GM21360 (cell line): ENCODE data around the gene DZIP1.
A peak's percentile ranks its signal among the peaks of the same experiment; 100 is the strongest.

Source experiments
- ATAC-seq: cut with Tn5 transposase; IDR thresholded peaks from one replicate; pipeline ENCODE4 v1.9.1; 2021; ENCODE audit warnings: mild to moderate bottlenecking, moderate library complexity; ENCODE audit not compliant: unreplicated experiment

Gene DZIP1

DNA sequence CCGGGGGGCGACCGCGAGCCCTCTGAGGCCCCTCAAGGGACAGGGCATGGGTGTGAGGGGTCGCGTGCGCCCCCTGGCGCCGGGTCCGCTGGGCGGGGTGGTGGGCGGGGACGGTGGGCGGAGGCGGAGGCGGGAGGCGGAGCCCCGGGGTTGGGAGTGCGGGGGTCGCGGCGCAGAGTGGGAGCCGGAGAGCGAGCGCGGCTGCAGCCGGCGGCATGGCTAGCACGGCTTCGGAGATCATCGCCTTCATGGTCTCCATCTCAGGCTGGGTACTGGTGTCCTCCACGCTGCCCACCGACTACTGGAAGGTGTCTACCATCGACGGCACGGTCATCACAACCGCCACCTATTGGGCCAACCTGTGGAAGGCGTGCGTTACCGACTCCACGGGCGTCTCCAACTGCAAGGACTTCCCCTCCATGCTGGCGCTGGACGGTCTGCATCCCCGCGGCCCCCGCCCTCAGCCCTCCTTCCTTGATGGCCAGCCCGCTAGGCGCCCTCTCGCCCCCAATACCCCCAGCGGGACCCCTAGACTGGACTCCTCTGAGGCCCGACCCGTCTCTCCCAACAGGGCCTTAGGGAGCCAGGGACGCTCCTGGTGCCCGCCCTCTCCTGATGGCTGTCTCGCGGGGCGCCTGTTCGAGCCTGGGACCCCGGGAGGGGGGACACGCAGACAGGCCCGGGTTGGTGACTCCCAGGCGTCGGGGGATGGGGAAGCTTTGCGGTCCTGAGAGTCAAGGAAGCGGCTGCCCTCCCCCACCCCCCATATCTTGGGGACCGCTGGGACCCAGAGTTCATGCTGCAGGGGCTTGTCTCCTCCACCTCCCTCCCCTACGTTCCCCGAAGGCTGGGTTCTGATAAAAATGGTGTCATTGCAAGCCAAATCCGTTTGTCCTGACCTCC, 91.7 kb downstream of the DZIP1 start, which contains the start of gene CLDN10:
TSS of gene CLDN10 (plus strand) at position 182 of the 903 bp plus-strand sequence. CDS start at position 216, 34 bp downstream.
- no peak for ATAC-seq

DNA sequence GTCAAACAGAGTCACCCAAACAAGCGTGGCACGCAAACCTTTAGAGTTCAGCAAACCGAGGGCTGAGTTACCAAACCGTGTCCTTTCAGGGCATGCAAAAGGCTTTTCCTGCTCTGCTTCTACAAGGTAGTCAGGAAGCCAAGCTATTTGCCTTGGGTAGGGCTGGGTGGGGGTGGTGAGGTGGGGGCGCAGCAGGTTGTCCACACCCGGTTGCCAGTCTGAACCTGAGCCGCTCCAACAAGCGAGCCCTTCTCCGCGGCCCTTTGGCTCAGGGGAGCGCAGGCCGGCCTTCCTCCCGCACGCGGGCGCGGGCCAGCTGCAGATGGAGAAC, 92.3 kb downstream of the DZIP1 start:
- ATAC-seq: no peak

DNA sequence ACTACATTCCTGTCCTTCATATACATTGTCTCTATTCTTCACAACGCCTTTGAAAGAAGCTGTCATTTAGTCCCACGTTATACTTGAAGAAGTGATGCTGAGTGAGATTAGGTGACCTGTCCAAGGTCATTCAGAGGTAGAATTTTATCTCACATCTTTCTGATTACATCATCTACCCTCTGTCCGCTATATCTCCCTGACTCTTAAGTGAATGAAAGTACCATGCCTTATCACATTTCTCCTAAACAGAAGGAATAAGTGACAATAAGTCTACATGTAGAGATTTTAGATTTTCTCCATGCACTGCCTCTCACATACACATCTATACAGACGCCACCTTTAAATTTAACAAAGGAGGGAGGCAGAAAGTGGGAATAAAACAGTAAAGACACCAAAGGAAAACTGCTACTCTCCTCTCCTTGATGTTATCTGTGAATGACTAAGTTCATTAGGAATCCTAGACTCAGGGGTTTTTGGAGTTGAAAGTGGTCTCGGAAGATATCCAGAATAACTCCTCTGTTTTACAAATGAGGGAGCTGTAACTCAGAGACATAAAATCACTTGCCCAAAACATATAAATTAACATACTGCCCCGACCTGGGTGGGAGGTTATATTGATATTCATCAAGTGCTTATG, 96.9 kb downstream of the DZIP1 start:
- no peak for ATAC-seq

DNA sequence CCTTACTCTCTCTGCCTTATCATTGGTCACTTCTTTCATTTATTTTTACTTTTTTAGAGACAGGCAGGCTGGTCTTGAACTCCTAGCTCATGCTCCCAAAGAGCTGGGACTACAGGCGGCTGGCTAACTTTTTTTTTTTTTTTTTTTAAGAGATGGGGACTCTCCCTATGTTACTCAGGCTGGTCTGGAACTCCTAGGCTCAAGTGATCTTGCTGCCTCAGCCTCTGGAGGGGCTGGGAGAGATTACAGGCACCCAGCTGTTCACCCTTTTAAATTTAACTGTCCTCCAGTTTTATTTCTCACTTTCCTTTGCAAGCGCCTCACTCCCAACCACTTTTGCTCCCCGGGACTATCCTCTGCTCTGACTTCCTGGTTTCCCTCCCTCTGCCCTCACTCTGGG, 97.6 kb downstream of the DZIP1 start:
- no peak for ATAC-seq

DNA sequence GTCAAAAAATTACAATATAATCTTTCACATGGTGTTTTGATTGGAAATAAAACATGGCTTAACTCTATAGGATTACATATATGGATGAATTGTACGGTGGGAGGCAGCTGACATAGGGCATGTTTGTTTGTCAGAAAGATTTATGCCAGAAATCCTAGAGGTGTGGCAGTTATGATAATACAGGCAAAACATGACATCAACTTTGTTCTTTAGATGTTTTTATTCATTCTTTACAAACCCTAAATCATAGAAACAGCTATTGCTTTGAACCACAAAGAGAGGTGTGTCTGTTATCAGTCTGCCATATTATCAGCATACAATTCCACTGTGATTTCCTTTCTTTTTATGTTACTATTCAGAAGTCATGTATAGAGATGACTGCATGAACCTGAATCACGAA, 100.2 kb downstream of the DZIP1 start:
- no peak for ATAC-seq

DNA sequence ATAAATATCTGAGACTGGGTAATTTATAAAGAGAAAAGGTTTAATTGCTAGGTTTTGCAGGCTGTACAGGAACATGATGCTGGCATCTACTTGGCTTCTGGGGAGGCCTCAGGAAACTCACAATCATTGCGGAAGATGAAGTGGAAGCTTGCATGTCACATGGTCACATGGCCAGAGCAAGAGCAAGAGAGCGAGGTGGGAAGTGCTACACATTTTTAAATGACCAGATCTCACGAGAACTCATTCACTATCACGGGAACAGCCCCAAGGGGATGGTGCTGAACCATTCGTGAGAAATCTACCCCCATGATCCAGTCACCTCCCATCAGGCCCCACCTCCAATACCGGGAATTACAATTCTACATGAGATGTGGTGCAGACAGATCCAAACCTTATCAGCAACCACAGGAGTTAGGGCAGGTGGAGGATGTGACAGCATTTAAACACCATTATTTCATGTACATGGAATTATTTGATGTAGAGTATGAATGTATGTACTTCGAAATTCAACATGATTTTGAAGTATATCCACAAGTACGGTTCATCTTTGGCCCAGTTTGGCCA, 102.5 kb downstream of the DZIP1 start:
- ATAC-seq: no peak

DNA sequence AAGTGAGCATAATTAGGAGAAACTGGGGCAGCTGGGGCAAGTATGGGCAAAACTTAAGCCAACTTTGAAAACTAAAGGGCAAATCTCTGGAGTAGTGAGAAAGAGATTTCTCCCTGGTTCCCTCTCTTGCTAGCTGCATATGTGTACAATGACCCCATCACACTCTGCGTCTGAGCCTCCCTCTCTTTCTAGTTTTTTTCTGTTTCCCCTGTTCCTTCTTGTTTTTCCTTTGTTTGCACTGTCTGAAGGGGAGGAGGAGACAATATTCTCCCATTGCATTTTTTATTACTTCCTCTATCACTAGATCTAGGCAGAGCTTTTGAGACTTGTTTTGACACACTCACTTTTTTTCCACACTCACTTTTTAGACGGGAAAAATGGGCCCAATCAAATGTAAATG, 103.2 kb downstream of the DZIP1 start:
- no peak for ATAC-seq

DNA sequence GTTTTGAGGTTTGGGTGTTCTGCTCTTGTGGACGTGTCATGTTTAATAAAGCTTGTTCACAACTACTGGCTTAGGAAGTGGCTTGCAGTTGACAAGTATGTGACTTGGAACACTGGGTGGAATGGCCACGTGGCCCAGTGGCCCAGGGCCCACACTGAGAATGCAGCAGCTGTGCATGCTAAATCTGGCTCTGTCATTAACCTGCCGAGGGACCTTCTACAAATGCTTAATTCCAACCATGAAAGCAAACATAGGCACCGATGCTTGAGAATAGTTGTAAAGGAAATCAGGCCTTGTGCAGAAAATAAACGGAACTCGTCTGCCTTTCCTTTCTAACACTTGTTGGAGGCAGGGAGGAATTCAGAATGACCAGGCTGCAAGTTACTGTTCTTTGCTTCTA, 103.6 kb downstream of the DZIP1 start:
- ATAC-seq: no peak

DNA sequence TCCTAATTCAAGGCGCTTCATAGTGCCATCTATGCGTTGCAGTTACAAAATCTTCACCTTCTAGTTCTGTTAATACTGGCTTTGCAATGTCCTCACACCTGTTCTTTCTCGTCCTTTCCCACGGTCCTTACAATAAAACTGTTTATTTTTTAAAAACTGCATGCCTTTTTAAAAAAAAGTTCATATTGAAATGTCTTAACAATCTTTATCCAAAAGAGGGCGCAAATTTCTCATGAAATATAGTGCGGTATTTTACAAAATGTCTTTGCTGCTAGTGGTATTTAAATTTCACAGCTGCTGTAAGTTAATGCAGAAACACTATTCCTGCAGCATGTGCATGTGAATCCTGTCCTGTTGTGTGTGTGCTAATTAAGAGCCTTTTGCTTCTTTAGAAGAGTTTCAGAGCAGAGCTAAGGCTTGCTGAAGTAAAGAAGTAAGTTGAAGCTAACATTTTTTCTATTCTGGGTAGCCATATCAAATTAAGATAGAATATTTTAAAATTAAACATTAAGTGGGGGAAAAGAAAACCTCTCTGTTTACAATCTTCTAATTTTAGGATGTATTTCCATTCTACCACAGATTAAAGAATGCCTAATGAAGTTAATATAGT, 107.8 kb downstream of the DZIP1 start:
- no peak for ATAC-seq

DNA sequence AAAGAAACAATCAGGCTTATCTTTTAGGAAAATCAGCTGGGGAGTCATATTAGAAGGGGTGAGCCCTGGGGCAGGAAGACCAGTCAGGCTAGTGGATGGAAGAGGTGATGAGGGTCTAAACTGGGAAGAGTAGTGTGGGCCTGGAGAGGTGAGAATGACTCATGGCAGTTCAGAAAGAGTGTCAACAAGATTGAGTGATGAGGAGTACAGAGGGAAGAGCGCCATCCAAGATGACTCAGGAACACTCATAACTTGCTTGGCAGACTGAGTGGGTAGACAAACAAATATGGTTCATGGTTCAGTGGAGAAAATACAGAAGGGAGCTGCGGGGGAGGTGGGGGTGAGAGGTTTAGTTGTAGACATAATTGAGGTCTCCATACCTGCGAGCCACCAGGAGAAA, 109.3 kb downstream of the DZIP1 start:
- peak; percentile 86 for ATAC-seq

DNA sequence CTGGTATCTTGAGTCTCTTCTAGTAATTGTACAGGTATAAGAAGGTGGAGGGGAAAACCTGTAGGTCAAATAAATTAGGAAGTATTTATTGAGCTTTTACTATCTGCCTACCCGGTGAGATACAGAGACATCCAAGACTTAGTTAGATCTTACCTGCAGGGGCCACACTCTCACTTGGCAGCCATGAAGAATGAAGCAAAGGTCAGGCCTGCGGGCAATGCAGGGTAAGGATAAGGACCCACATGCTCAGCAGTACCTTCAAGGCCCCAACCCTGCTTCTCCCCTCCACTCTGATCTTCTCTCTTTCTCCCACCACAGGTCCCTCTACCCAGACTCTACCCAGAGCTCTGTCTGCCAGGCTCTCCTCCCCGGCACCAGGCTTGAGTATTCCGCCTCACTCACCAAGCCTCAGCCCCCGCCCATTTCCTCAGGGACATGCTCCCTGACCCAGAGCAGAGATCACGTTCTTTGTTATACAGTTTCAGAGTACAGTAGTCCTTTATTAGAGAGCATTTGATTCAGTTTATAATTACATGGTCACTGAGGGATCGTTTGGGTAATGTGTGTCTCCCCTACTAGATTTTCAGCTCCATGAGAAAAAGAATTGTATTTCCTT, 110.9 kb downstream of the DZIP1 start:
- no peak for ATAC-seq

DNA sequence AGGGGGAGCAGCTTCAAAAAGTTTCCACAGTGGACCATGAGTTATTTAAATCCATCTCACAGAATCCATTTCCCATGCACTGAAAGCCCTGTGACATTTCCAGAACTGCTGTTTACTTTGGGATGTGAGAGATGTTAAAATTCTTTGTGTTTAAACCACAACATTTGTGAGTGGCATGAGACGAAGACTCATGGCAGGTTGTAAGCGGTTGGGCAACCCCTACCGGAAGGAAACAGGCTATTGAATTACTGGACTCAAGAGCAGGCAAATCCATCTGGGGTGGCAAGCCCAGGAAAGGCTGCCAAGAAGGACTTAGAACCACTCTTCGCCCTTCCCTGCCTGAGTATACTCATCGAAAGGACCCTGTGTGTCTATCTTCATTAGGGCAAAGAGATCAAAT, 114.3 kb downstream of the DZIP1 start:
- no peak for ATAC-seq
